Ascending aorta (tissue), 2 donors: Measurements from ENCODE around the gene ABCA9. TPM values are rescaled to one million over a fixed set of nuclear protein-coding genes. Genes with fewer than 3 reads are reported as not detected.

Experiments used
- DNase-seq, 2 donors: peaks; one replicate each; pipeline ENCODE4 v3.0.0-alpha.2; 2019; ENCODE audit warnings: low spot score in 2 of 2
- H3K27ac ChIP-seq, 2 donors: fragments of 200-600 bp; sonication (generic); one replicate each; pipeline ENCODE4 v1.5.1; 2016 to 2017; ENCODE audit warnings: mild to moderate bottlenecking in 1 of 2
- H3K27me3 ChIP-seq: fragments of 200-600 bp; sonication (generic); one replicate; pipeline ENCODE4 v1.5.1; 2017
- H3K36me3 ChIP-seq, 2 donors: fragments of 200-600 bp; sonication (generic); one replicate each; pipeline ENCODE4 v1.5.1; 2016
- H3K4me1 ChIP-seq, 2 donors: fragments of 200-600 bp; sonication (generic); one replicate each; pipeline ENCODE4 v1.5.1; 2016 to 2017; ENCODE audit warnings: mild to moderate bottlenecking in 1 of 2
- H3K4me3 ChIP-seq, 2 donors: fragments of 200-600 bp; sonication (generic); one replicate each; pipeline ENCODE4 v1.5.1; 2016 to 2017; ENCODE audit warnings: mild to moderate bottlenecking in 1 of 2
- H3K9me3 ChIP-seq, 2 donors: fragments of 200-600 bp; sonication (generic); one replicate each; pipeline ENCODE4 v1.5.1; 2016
- CTCF ChIP-seq, 3 experiments: fragments of 200-600 bp in 2 of 3; fragments of 450-650 bp in 1 of 3; sonication (generic) in 2 of 3; IDR thresholded peaks; one replicate each; pipeline ENCODE4 v1.5.1; 2016 to 2019; ENCODE audit warnings: antibody characterized with exemption in 3 of 3, mild to moderate bottlenecking in 1 of 3, moderate library complexity in 1 of 3
- intact Hi-C: fragments of 100-400 bp; cut with DNase I; formaldehyde crosslinking; loops from one replicate; pipeline ENCODE4 v1.15.1; 2023
- total RNA-seq: library from RNA; depleted of rRNA; stranded (reverse); fragments of >200 nt; gene quantifications from one replicate; pipeline ENCODE4 v1.1.0, GENCODE V29; 2016

Gene ABCA9
- total RNA-seq, 1 donor from 2014 or later = 10.9 TPM

DNA sequence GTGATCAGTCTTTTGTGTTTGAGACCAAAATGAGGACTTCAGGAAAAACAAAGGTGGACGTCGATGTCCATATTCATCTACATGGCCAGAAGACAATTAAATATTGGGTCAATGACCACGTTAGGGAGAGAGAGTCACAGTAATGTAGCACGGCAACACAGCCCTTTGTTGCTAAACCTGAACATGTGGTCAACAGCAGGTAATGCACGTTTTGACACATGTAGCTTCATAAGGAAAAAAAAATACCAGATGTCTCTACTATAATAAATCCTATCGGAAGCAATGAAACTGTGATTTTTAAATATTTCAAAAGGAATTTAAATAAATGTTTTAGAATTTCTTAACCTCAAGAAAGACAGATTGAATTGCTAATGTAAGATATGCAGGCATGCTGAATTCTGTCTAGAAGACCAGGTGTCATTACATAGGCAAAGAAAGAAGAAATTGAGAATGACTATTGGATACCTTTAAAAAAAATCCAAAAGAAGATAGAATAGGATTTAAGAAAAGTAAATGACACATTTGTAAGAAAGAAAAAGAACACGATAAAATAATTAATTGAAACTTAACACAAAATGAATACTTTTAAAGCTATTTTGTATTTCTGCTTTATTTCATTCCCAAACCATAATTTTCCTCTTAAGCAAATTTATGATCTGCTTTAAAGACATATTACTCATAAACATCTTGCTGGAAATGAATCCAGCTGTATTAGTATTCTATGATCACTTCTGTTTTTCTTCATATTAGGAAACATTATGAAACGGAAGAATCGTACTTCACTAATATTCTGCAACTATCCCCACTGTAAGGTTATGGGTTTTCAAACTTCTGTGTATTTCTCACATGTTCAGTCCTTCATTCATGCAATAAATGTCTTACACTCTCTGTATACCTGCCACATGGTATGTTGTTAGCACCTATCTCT lies 135.7 kb downstream of the ABCA9 start:
- Histone ChIP-seq H3K4me3 (no peak overlapping the region), H3K36me3 (no peaks in the 10 kb centered on the region), H3K9me3 (no peaks in the 10 kb centered on the region), H3K27ac (no peak overlapping the region), H3K27me3 (no peaks in the 10 kb centered on the region), H3K4me1 (no peaks in the 10 kb centered on the region)
- intact Hi-C loops = no loop called here
- TF ChIP-seq CTCF (IDR thresholded peaks at IDR 0.05) = no peak
- no peak for DNase-seq

Other genes with a start within 250 kb of the ABCA9 start
- 69.6 TPM for gene ABCA8, start 105.5 kb downstream of the ABCA9 start, total RNA-seq
- 37.4 TPM for gene ABCA6, start 81.0 kb upstream of the ABCA9 start, total RNA-seq
- gene ABCA10, start 167.9 kb upstream of the ABCA9 start, total RNA-seq = 6.8 TPM